Mucosa of stomach (tissue), 1 donor: ENCODE results near the gene DOHH.
"Not testable (repeated sequence)": the region's sequence is repeated elsewhere in the genome, so short reads cannot be mapped to it uniquely, and the experiment has no call there.

Source experiments
- H3K27me3 ChIP-seq: one replicate; pipeline ENCODE4 v1.7.0; 2013; ENCODE audit warnings: mild to moderate bottlenecking, low read length; ENCODE audit not compliant: control insufficient read depth, insufficient read depth
- H3K36me3 ChIP-seq: one replicate; pipeline ENCODE4 v1.7.0; 2013; ENCODE audit warnings: low read length; ENCODE audit not compliant: control insufficient read depth, insufficient read depth
- H3K4me1 ChIP-seq: one replicate; pipeline ENCODE4 v1.7.0; 2013; ENCODE audit warnings: mild to moderate bottlenecking, low read length; ENCODE audit not compliant: control insufficient read depth, insufficient read depth
- H3K4me3 ChIP-seq: one replicate; pipeline ENCODE4 v1.7.0; 2013; ENCODE audit warnings: low read length
- H3K9ac ChIP-seq: one replicate; pipeline ENCODE4 v1.7.0; 2013; ENCODE audit warnings: mild to moderate bottlenecking, low read length, moderate library complexity
- H3K9me3 ChIP-seq: one replicate; pipeline ENCODE4 v1.7.0; 2013; ENCODE audit warnings: mild to moderate bottlenecking, low read length, moderate library complexity; ENCODE audit not compliant: control insufficient read depth
- donor health status: Pancreatic carcinoma.

Gene DOHH

GRCh38 chr19:3452942-3453214 is 47.6 kb downstream of the DOHH start:
- not testable (repeated sequence) for H3K9me3 ChIP-seq, H3K27me3 ChIP-seq, H3K4me1 ChIP-seq, H3K9ac ChIP-seq, H3K4me3 ChIP-seq
- peaks cover 28% of the 10 kb centered on the region for H3K36me3 ChIP-seq

- peaks cover 28% of the 10 kb centered on the region for H3K36me3 ChIP-seq
- no peaks in the 10 kb centered on the region for H3K27me3 ChIP-seq
These were observed 48.1 kb downstream of the DOHH start for GRCh38 chr19:3452171-3452941.

GRCh38 chr19:3451451-3451866 is 49.0 kb downstream of the DOHH start:
- Histone ChIP-seq H3K4me3 (no peak overlapping the region), H3K9ac (no peak overlapping the region), H3K4me1 (no peaks in the 10 kb centered on the region), H3K36me3 (peaks cover 28% of the 10 kb centered on the region), H3K27me3 (no peaks in the 10 kb centered on the region), H3K9me3 (no peaks in the 10 kb centered on the region)

More at GRCh38 chr19:3452171-3452941, 48.1 kb downstream of the DOHH start:
- H3K9ac ChIP-seq = no peak overlapping the region
- no peaks in the 10 kb centered on the region for H3K4me1 ChIP-seq
- H3K9me3 ChIP-seq = no peaks in the 10 kb centered on the region
- H3K4me3 ChIP-seq = no peak overlapping the region

- Histone ChIP-seq H3K36me3 (peaks cover 26% of the 10 kb centered on the region), H3K9ac (no peak overlapping the region), H3K27me3 (no peaks in the 10 kb centered on the region), H3K9me3 (no peaks in the 10 kb centered on the region), H3K4me1 (no peaks in the 10 kb centered on the region), H3K4me3 (no peak overlapping the region)
These were observed 49.6 kb downstream of the DOHH start for GRCh38 chr19:3450796-3451411.

- H3K9me3 ChIP-seq = no peaks in the 10 kb centered on the region
- H3K4me3 ChIP-seq = no peak overlapping the region
- no peak overlapping the region for H3K9ac ChIP-seq
- H3K36me3 ChIP-seq = peaks cover 18% of the 10 kb centered on the region
- peaks cover 8% of the 10 kb centered on the region for H3K4me1 ChIP-seq
- no peaks in the 10 kb centered on the region for H3K27me3 ChIP-seq
These were observed 51.7 kb downstream of the DOHH start for GRCh38 chr19:3448616-3449334.

GRCh38 chr19:3446657-3447056 is 53.8 kb downstream of the DOHH start:
- H3K4me3 ChIP-seq, H3K9me3 ChIP-seq, H3K9ac ChIP-seq, H3K27me3 ChIP-seq, H3K4me1 ChIP-seq: not testable (repeated sequence)
- peaks cover 13% of the 10 kb centered on the region for H3K36me3 ChIP-seq

- no peaks in the 10 kb centered on the region for H3K9me3 ChIP-seq
- H3K27me3 ChIP-seq = no peaks in the 10 kb centered on the region
- peaks cover 13% of the 10 kb centered on the region for H3K36me3 ChIP-seq
- H3K4me1 ChIP-seq = peaks cover 8% of the 10 kb centered on the region
- no peak overlapping the region for H3K4me3 ChIP-seq
- no peak overlapping the region for H3K9ac ChIP-seq
These were observed 55.7 kb downstream of the DOHH start for GRCh38 chr19:3444695-3445234.

- H3K4me3 ChIP-seq = no peak overlapping the region
- H3K9ac ChIP-seq = no peak overlapping the region
- H3K36me3 ChIP-seq = peaks cover 10% of the 10 kb centered on the region
These were observed 56.4 kb downstream of the DOHH start for GRCh38 chr19:3443840-3444694.

GRCh38 chr19:3442487-3443071 is 57.9 kb downstream of the DOHH start:
- peaks cover 8% of the 10 kb centered on the region for H3K4me1 ChIP-seq
- peaks cover 8% of the 10 kb centered on the region for H3K36me3 ChIP-seq

More at GRCh38 chr19:3443840-3444694, 56.4 kb downstream of the DOHH start:
- peaks cover 8% of the 10 kb centered on the region for H3K4me1 ChIP-seq
- no peaks in the 10 kb centered on the region for H3K9me3 ChIP-seq
- no peaks in the 10 kb centered on the region for H3K27me3 ChIP-seq

GRCh38 chr19:3441986-3442329 is 58.5 kb downstream of the DOHH start:
- no peaks in the 10 kb centered on the region for H3K9me3 ChIP-seq
- no peaks in the 10 kb centered on the region for H3K27me3 ChIP-seq
- peaks cover 8% of the 10 kb centered on the region for H3K36me3 ChIP-seq
- peaks cover 8% of the 10 kb centered on the region for H3K4me1 ChIP-seq
- no peak overlapping the region for H3K4me3 ChIP-seq
- H3K9ac ChIP-seq = no peak overlapping the region

More at GRCh38 chr19:3442487-3443071, 57.9 kb downstream of the DOHH start:
- H3K4me3 ChIP-seq = no peak overlapping the region
- no peak overlapping the region for H3K9ac ChIP-seq
- no peaks in the 10 kb centered on the region for H3K27me3 ChIP-seq
- H3K9me3 ChIP-seq = no peaks in the 10 kb centered on the region
